DND-41 (cell line): ENCODE results near the gene C22orf23.

ENCODE experiments used
- CTCF ChIP-seq: IDR thresholded peaks from 2 replicates; pipeline ENCODE4 v1.5.1; 2012; ENCODE audit warnings: borderline replicate concordance, low read length, moderate library complexity, mild to moderate bottlenecking; ENCODE audit not compliant: poor library complexity, severe bottlenecking; ENCODE audit errors: extremely low read depth
- EZH2 ChIP-seq: IDR thresholded peaks from 3 replicates; pipeline ENCODE4 v1.6.1; 2012; ENCODE audit warnings: borderline replicate concordance, low read depth, mild to moderate bottlenecking, moderate library complexity, low read length, inconsistent platforms; ENCODE audit not compliant: severe bottlenecking

DNA sequence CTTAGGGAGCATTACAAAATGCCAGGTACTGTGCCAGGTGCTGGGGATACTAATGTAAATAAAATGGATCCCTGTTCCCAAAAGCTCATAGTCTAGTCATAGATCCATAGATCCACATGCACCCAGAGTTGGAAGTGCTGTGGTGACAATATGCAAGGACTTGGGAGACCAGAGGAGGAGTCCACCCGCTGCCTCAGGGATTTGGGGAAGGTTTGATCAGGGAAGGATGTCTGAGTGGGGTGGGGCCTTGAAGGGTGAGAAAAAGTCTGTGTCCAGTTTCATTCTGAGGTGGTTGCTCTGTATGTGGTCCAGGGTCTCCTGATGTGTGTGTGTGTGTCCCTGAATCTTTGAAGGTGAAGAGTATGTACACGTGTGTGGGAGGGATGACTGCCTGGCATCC, 21.8 kb upstream of the C22orf23 start:
- TF ChIP-seq CTCF (no peak), EZH2 (no peak)
